Measurements from ENCODE around the gene ABCA6.
A peak's percentile ranks its signal among the peaks of the same experiment; 100 is the strongest.

Gene ABCA6

GRCh38 chr17:69143151-69143550 lies 1.5 kb upstream of the ABCA6 start:
- DNase-seq (ENCODE audit: low read depth) = no peak

DNA sequence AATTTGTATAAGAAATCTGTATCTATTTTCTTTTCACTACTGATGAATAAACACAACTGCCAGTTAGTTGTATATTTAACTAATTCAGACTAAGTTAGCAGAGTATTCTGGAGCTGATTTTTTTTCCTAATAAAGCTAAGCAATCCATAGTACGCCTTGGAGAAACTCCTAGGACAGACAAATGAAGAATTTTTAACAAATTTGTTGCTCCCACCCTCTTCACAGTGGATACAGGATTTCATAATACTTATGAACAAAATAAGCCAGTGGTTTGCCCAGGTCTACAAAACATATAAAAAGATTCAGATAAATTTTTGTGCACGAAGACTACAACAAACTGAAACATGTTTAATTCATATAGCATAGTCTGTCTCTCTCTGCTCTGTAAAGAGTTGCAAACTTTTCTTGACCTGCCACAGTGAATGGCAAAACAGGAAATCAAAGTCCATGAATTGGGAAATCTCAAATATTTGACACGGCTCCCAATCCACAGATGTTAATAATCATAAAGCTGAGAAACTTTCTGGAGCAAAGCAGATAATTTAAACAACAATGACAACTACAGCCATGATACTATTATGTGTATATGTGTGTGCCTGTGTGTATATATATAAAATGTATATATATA lies 594 bp upstream of the ABCA6 start:
- DNase-seq (ENCODE audit: low read depth) = no peak

DNA sequence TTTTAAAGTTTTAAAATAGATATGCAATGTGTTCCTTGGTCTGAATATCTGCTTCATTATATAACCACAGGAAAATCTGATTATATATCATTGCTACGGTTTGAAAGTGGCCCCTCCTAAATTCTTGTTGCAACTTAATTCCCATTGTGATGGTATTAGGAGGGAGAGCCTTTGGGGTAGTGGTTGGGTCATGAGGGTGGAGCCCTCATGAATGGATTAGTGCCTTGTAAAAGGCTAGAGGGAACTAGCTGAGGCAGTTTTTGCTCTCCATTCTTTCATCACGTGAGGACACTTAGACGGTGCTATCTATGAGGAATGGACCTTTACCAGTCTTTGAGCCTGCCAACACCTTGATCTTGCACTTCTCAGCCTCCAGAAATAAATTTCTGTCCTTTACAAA lies 7.6 kb downstream of the ABCA6 start:
- no peak for DNase-seq (ENCODE audit: low read depth)

- no peak for DNase-seq (ENCODE audit: low read depth)
Measured at GRCh38 chr17:69130627-69131296, 10.9 kb downstream of the ABCA6 start.

DNA sequence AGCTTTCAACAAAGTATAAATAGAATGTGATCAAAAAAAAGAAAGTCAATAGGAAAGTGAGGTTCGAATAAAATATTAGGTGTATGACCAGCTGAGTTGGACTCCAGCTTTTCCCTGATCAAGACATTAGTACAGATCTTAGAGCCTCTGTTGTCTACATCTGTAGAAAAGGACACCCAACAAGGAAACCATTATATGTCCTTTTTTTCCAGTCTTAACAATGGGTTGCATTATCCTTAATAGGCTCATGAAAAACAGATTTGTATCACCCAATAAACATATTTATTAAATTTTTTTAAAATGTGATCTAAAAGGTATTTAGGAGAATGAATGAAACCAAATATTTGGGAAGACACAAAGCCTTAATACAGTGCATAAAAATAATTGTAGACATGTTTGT lies 18.1 kb downstream of the ABCA6 start:
- no peak for DNase-seq (ENCODE audit: low read depth)

GRCh38 chr17:69122065-69122464 lies 19.6 kb downstream of the ABCA6 start:
- no peak for DNase-seq (ENCODE audit: low read depth)

DNA sequence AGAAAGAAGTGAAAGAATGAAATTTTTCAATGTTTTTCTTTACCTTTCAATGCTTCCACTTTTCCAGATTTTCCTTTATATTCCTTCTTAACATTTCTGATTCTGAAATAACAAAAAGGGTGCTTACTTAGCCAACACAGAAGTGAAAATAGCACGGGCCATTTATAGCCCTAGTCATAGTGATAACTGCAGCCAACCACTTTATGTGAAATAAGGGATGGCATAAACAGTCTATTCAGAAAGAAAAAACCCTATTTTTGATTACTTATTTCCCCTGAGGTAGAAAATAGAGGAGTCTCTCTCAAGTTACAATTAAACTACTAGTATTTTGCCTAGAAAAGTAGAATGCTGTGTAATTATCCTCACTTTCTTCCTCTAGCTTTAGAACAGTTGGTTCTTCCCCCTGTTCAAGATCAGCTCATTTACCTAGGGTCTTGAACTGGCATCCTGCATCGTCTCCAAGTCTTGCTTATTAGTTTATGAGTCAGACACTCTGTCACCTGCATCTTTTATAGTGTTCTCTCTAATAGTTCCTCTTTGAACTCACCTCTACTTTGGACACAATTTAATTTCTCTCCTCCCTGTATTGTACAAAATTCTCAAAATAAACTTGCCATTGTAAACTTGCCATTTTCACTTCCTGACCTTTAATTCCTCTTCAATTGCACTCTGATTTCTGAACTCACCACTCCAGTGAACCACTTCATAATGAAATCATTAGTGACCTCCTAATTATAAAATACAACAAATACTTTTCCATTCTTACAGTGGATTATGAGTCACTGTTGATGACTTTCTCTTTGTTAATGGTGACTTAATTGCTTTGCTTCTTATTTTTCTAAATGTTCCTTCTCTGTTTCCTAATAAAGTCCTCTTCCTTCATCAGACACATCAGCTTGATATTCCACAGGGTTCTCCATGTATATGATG lies 23.6 kb downstream of the ABCA6 start:
- no peak for DNase-seq (ENCODE audit: low read depth)

GRCh38 chr17:69111794-69112193 lies 29.9 kb downstream of the ABCA6 start:
- DNase-seq (ENCODE audit: low read depth) = no peak

GRCh38 chr17:69105907-69106730 lies 35.6 kb downstream of the ABCA6 start:
- no peak for DNase-seq (ENCODE audit: low read depth)

DNA sequence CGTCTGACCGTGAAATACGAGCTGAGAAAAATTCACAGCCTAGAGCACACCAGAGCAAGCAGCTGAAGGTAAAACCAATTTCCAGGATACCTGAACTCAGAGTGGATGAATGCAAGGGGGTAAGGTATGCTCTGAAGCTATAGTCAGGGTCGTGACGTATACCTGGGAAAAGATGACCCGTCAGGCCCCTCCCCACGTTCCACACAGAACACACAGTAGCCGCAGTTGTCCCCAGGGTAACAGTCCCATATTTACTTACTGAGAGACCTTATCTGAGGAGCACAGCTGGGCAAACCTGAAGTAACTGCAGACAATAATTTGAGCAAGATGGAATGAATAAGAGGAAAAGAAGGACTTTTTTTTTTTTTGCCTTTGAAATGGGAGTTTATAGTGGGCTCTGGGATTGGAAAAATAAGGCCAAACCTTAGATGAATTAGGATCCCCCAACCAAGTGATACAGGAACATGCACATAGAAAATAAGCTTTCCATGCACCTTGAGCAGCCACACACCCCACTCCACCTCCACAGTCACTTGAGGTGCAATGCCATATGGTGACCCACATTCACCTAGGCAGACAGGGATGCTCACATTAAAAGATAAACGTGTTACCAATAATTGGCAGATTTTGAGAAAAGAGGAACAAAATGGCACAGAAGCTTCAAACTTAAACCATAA lies 38.0 kb downstream of the ABCA6 start:
- no peak for DNase-seq (ENCODE audit: low read depth)

DNA sequence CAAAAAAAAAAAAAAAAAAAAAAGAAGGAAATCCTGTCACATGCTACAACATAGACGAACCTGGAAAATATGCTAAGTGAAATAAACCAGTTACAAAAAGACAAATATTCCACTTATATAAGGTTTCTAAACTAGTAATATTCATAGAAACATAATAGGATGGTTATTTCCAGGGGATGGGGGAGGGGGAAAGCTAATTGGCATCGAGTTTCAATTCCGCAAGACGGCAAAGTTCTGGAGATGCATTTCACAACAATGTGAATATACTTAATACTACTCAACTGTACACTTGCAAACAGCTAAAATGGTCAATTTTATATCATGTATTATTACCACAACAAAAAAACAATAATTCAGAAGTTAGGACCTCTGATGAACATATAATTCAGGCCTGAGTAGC lies 43.1 kb downstream of the ABCA6 start:
- DNase-seq (ENCODE audit: low read depth) = no peak

GRCh38 chr17:69096541-69096940 lies 45.2 kb downstream of the ABCA6 start:
- no peak for DNase-seq (ENCODE audit: low read depth)

GRCh38 chr17:69093995-69094394 lies 47.7 kb downstream of the ABCA6 start:
- no peak for DNase-seq (ENCODE audit: low read depth)

DNA sequence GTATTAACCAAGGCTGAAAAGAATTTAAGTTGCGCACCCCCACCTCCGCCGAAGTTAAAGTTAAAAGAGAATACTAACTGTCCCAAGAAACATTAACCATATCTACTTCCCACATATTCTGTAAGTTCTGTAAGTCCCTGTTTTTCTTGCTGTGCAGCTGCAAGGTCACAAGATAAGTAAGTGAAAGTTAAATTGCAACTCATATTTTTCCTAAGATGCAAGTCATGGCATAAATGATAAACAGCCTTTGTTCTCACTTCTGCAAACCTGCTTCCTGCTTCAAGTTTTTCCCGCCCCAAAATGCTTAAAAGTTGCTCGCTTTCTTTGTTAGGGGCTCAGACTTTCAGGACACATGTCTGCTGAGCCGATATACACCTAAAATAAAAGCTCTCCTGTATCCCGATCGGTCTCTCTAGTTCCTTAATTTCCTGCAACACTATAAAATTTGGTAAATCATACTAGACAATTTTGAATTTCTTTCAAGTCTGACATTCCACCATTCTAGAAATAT lies 48.4 kb downstream of the ABCA6 start:
- DNase-seq (ENCODE audit: low read depth) = peak; percentile 30

DNA sequence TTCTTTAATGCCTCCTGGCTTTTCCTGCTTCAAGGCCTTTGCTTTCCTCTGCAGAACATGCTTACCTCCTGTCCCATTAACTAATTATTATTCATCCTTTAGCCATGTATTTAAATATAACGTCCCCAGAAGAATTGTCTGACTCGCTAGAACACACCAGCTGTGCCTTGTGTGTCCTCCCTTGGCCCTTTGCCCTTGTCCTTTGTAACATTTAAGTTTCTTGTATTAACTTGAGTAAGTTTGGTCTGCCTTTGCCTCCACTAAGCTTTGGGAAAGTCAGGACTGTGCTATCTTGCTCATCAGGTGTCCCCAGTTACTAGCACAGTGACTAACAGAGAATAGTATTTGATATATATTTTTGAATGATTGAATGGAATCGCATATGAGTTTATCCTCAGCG lies 51.3 kb downstream of the ABCA6 start:
- DNase-seq (ENCODE audit: low read depth) = no peak

- peak; percentile 8 for DNase-seq (ENCODE audit: low read depth)
Measured at GRCh38 chr17:69088643-69089200, 53.0 kb downstream of the ABCA6 start.

- no peak for DNase-seq (ENCODE audit: low read depth)
Measured at GRCh38 chr17:69086641-69087040, 55.1 kb downstream of the ABCA6 start.

DNA sequence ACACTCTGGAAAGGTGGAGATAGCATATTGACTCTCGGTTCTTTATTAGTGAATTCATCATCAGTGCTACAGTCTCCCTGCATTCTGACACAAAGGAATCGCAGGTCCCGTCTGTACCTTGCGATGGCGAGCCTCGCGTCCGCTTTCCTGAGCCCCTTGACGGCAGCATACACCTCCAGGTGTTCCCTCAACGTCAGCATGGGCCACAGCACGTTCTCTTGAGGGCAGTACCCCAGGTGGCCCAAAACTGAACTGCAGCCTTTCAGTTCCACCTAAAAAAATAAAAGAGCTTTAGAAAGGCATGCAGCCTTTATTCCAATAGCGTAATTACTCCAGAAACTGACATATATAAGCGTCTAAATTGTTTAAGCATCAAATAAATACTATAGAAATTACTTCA lies 56.8 kb downstream of the ABCA6 start:
- no peak for DNase-seq (ENCODE audit: low read depth)

DNA sequence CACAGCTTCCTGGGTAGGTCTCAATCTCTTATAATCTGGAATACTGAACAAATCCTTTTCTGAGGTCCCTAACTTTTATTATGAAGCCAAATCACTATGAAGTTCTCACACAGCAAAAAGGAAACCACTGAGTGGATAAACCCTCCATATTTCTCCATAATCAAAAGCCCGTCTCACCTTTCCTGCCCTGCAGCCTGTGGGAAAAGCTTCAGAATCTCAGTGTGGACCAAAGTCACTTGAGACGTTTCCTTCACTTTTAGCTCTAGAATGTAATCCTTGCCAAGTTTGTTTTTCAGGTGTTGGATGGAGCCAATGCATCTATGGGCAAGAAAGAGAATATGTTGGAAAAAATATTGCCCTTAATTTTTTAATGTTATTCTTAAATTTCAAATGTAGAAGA lies 59.0 kb downstream of the ABCA6 start:
- DNase-seq (ENCODE audit: low read depth) = no peak

- no peak for DNase-seq (ENCODE audit: low read depth)
Measured at GRCh38 chr17:69078864-69079263, 62.8 kb downstream of the ABCA6 start.

- no peak for DNase-seq (ENCODE audit: low read depth)
Measured at GRCh38 chr17:69075823-69076222, 65.9 kb downstream of the ABCA6 start.

Data from CMK (cell line).